Measurements from ENCODE around the gene CLEC20A. TPM values are rescaled to one million over a fixed set of nuclear protein-coding genes. Genes with fewer than 3 reads are reported as not detected.

CLEC20A gene
- total and polyA plus RNA-seq, 4 experiments from 2014 or later: not detected

GRCh38 chr1:178540646-178541045 is 43.9 kb upstream of the CLEC20A start:
- Mint-ChIP-seq H3K4me3 (peak overlapping the region in 5 of 8 donors; percentile 45 to 60 (median 52)), H3K9me3 (peaks cover 0 to 2% (median 0%) of the 10 kb centered on the region in 8 donors), H3K36me3 (no peaks in the 10 kb centered on the region), H3K27me3 (no peaks in the 10 kb centered on the region), H3K4me1 (peaks cover 8 to 24% (median 11%) of the 10 kb centered on the region in 4 donors), H3K27ac (no peak overlapping the region)
- no peak overlapping the region for H3K4me3 ChIP-seq (ENCODE audit: low read length in 2 of 2)
- CTCF ChIA-PET (ENCODE audit: partially characterized antibody): interaction anchor here (1.0 to 5.4 kb wide), 4 partner anchors 9 to 463 kb away, joined by 4 to 44 read pairs (median 22); no protein-coding TSS in a partner anchor
- POLR2A ChIA-PET (ENCODE audit: partially characterized antibody): no interaction called here
- H3K9me3 ChIP-seq (ENCODE audit: control insufficient read depth in 1 of 2, low read length in 2 of 2): no peaks in the 10 kb centered on the region
- peaks cover 16% of the 10 kb centered on the region for H3K4me1 ChIP-seq (ENCODE audit: insufficient read depth, low read length)
- intact Hi-C loops (cut with micrococcal nuclease): loop anchor here (5.0 kb wide), 1 partner anchor 537 kb away; no protein-coding TSS in a partner anchor
- no peaks in the 10 kb centered on the region for H3K36me3 ChIP-seq (ENCODE audit: insufficient read depth, low read length)
- H3K27me3 ChIP-seq (ENCODE audit: insufficient read depth, low read length): no peaks in the 10 kb centered on the region
- DNase-seq: no peak
- H3K27ac ChIP-seq (ENCODE audit: low read depth, low read length): no peak overlapping the region

- POLR2A ChIA-PET (ENCODE audit: partially characterized antibody): no interaction called here
- CTCF ChIA-PET (ENCODE audit: partially characterized antibody): interaction anchor here (4.2 to 5.4 kb wide), 2 partner anchors 8 to 464 kb away, joined by 37 to 44 read pairs; no protein-coding TSS in a partner anchor
- Histone ChIP-seq H3K4me3 (ENCODE audit: low read length in 2 of 2) (no peak overlapping the region), H3K9me3 (ENCODE audit: control insufficient read depth in 1 of 2, low read length in 2 of 2) (no peaks in the 10 kb centered on the region), H3K36me3 (ENCODE audit: insufficient read depth, low read length) (no peaks in the 10 kb centered on the region), H3K27ac (ENCODE audit: low read depth, low read length) (no peak overlapping the region), H3K27me3 (ENCODE audit: insufficient read depth, low read length) (no peaks in the 10 kb centered on the region), H3K4me1 (ENCODE audit: insufficient read depth, low read length) (peaks cover 16% of the 10 kb centered on the region)
- Mint-ChIP-seq H3K4me1 (peaks cover 7 to 23% (median 11%) of the 10 kb centered on the region in 4 donors), H3K9me3 (peaks cover 0 to 2% (median 0%) of the 10 kb centered on the region in 8 donors), H3K27me3 (no peaks in the 10 kb centered on the region), H3K4me3 (peak overlapping the region in 3 of 8 donors; percentile 45 to 58 (median 52)), H3K36me3 (no peaks in the 10 kb centered on the region), H3K27ac (peak overlapping the region in 1 of 7 donors; percentile 37)
- intact Hi-C loops (cut with micrococcal nuclease): loop anchor here (5.0 kb wide), 1 partner anchor 537 kb away; no protein-coding TSS in a partner anchor
- no peak for DNase-seq
Measured at GRCh38 chr1:178540204-178540603, 43.4 kb upstream of the CLEC20A start.

GRCh38 chr1:178539291-178539690 is 42.5 kb upstream of the CLEC20A start:
- Mint-ChIP-seq H3K36me3 (no peaks in the 10 kb centered on the region), H3K27me3 (no peaks in the 10 kb centered on the region), H3K27ac (no peak overlapping the region), H3K4me1 (peaks cover 7 to 23% (median 11%) of the 10 kb centered on the region in 4 donors), H3K9me3 (peaks cover 0 to 2% (median 0%) of the 10 kb centered on the region in 8 donors), H3K4me3 (peak overlapping the region in 2 of 8 donors; percentile 4 to 68)
- Histone ChIP-seq H3K4me3 (ENCODE audit: low read length in 2 of 2) (no peak overlapping the region), H3K9me3 (ENCODE audit: control insufficient read depth in 1 of 2, low read length in 2 of 2) (no peaks in the 10 kb centered on the region), H3K36me3 (ENCODE audit: insufficient read depth, low read length) (no peaks in the 10 kb centered on the region), H3K27ac (ENCODE audit: low read depth, low read length) (no peak overlapping the region), H3K27me3 (ENCODE audit: insufficient read depth, low read length) (no peaks in the 10 kb centered on the region), H3K4me1 (ENCODE audit: insufficient read depth, low read length) (peaks cover 16% of the 10 kb centered on the region)
- ChIA-PET CTCF (ENCODE audit: partially characterized antibody) (interaction anchor here (0.7 to 5.4 kb wide), 3 partner anchors 7 to 464 kb away, joined by 3 to 44 read pairs (median 11); no protein-coding TSS in a partner anchor), POLR2A (ENCODE audit: partially characterized antibody) (no interaction called here)
- DNase-seq: no peak
- intact Hi-C loops (cut with micrococcal nuclease): loop anchor here (10.0 kb wide), 1 partner anchor 1276 kb away; no protein-coding TSS in a partner anchor

GRCh38 chr1:178538192-178538916 is 41.6 kb upstream of the CLEC20A start:
- Histone ChIP-seq H3K9me3 (ENCODE audit: control insufficient read depth in 1 of 2, low read length in 2 of 2) (no peaks in the 10 kb centered on the region), H3K4me3 (ENCODE audit: low read length in 2 of 2) (no peak overlapping the region), H3K27ac (ENCODE audit: low read depth, low read length) (no peak overlapping the region), H3K4me1 (ENCODE audit: insufficient read depth, low read length) (peaks cover 15% of the 10 kb centered on the region), H3K27me3 (ENCODE audit: insufficient read depth, low read length) (no peaks in the 10 kb centered on the region), H3K36me3 (ENCODE audit: insufficient read depth, low read length) (no peaks in the 10 kb centered on the region)
- no peaks in the 10 kb centered on the region for H3K36me3 Mint-ChIP-seq
- CTCF ChIA-PET (ENCODE audit: partially characterized antibody): interaction anchor here (1.5 to 5.4 kb wide), 3 partner anchors 6 to 829 kb away, joined by 3 to 44 read pairs (median 11); no protein-coding TSS in a partner anchor
- DNase-seq: no peak
- H3K27ac Mint-ChIP-seq: no peak overlapping the region
- H3K4me1 Mint-ChIP-seq: peaks cover 7 to 23% (median 10%) of the 10 kb centered on the region in 4 donors
- peaks cover 0 to 2% (median 0%) of the 10 kb centered on the region in 8 donors for H3K9me3 Mint-ChIP-seq
- intact Hi-C loops (cut with micrococcal nuclease): loop anchor here (10.0 kb wide), 1 partner anchor 1276 kb away; no protein-coding TSS in a partner anchor
- no peaks in the 10 kb centered on the region for H3K27me3 Mint-ChIP-seq
- POLR2A ChIA-PET (ENCODE audit: partially characterized antibody): no interaction called here
- peak overlapping the region in 1 of 8 donors; percentile 25 for H3K4me3 Mint-ChIP-seq

GRCh38 chr1:178537382-178538090 is 40.8 kb upstream of the CLEC20A start:
- Mint-ChIP-seq H3K9me3 (peaks cover 0 to 2% (median 0%) of the 10 kb centered on the region in 8 donors), H3K4me1 (peaks cover 5 to 20% (median 7%) of the 10 kb centered on the region in 4 donors), H3K36me3 (no peaks in the 10 kb centered on the region), H3K4me3 (no peak overlapping the region), H3K27me3 (no peaks in the 10 kb centered on the region), H3K27ac (no peak overlapping the region)
- peaks cover 9% of the 10 kb centered on the region for H3K4me1 ChIP-seq (ENCODE audit: insufficient read depth, low read length)
- H3K27ac ChIP-seq (ENCODE audit: low read depth, low read length): no peak overlapping the region
- no peaks in the 10 kb centered on the region for H3K9me3 ChIP-seq (ENCODE audit: control insufficient read depth in 1 of 2, low read length in 2 of 2)
- ChIA-PET CTCF (ENCODE audit: partially characterized antibody) (interaction anchor here (0.9 to 2.0 kb wide), 4 partner anchors 27 to 830 kb away, joined by 3 to 11 read pairs (median 6); no protein-coding TSS in a partner anchor), POLR2A (ENCODE audit: partially characterized antibody) (no interaction called here)
- no peaks in the 10 kb centered on the region for H3K27me3 ChIP-seq (ENCODE audit: insufficient read depth, low read length)
- no peaks in the 10 kb centered on the region for H3K36me3 ChIP-seq (ENCODE audit: insufficient read depth, low read length)
- intact Hi-C loops (cut with micrococcal nuclease): loop anchor here (10.0 kb wide), 1 partner anchor 1277 kb away; no protein-coding TSS in a partner anchor
- H3K4me3 ChIP-seq (ENCODE audit: low read length in 2 of 2): no peak overlapping the region
- no peak for DNase-seq

GRCh38 chr1:178536844-178537371 is 40.1 kb upstream of the CLEC20A start:
- CTCF ChIA-PET (ENCODE audit: partially characterized antibody): interaction anchor here (0.9 to 1.8 kb wide), 6 partner anchors 9 to 831 kb away, joined by 3 to 8 read pairs (median 4); no protein-coding TSS in a partner anchor
- Mint-ChIP-seq H3K4me1 (peaks cover 3 to 20% (median 8%) of the 10 kb centered on the region in 4 donors), H3K4me3 (no peak overlapping the region), H3K9me3 (peaks cover 0 to 2% (median 0%) of the 10 kb centered on the region in 8 donors), H3K27me3 (peaks cover 0 to 1% of the 10 kb centered on the region in 2 donors), H3K36me3 (no peaks in the 10 kb centered on the region), H3K27ac (no peak overlapping the region)
- no peak overlapping the region for H3K27ac ChIP-seq (ENCODE audit: low read depth, low read length)
- no peak for DNase-seq
- no peaks in the 10 kb centered on the region for H3K27me3 ChIP-seq (ENCODE audit: insufficient read depth, low read length)
- intact Hi-C loops (cut with micrococcal nuclease): loop anchor here (10.0 kb wide), 1 partner anchor 1278 kb away; no protein-coding TSS in a partner anchor
- POLR2A ChIA-PET (ENCODE audit: partially characterized antibody): no interaction called here
- no peaks in the 10 kb centered on the region for H3K9me3 ChIP-seq (ENCODE audit: control insufficient read depth in 1 of 2, low read length in 2 of 2)
- H3K4me1 ChIP-seq (ENCODE audit: insufficient read depth, low read length): peaks cover 11% of the 10 kb centered on the region
- H3K36me3 ChIP-seq (ENCODE audit: insufficient read depth, low read length): no peaks in the 10 kb centered on the region
- no peak overlapping the region for H3K4me3 ChIP-seq (ENCODE audit: low read length in 2 of 2)

Data from CD4-positive, alpha-beta memory T cell (primary cell).